Hepatocyte (in vitro differentiated cells): ENCODE measurements around the gene KLHL18.

Source experiments
- CTCF ChIP-seq: fragments of 200-600 bp; sonication (generic); IDR thresholded peaks from 2 replicates; pipeline ENCODE4 v1.5.1; 2016; ENCODE audit warnings: antibody characterized with exemption, mild to moderate bottlenecking; ENCODE audit not compliant: poor library complexity
- EZH2 ChIP-seq: fragments of 200-600 bp; sonication (generic); IDR thresholded peaks from 2 replicates; pipeline ENCODE4 v1.6.1; 2016; ENCODE audit warnings: antibody characterized with exemption, mild to moderate bottlenecking, borderline replicate concordance

- no peak for TF ChIP-seq EZH2
- TF ChIP-seq CTCF: no peak
Observed at GRCh38 chr3:47380026-47380600, 97.4 kb downstream of the KLHL18 start.
